ENCODE data around the gene ERICH6B.

ERICH6B gene

GRCh38 chr13:45508776-45509175, 106.8 kb downstream of the ERICH6B start:
- peak overlapping the region; percentile 72 for H3K27ac Mint-ChIP-seq
- no peaks in the 10 kb centered on the region for H3K4me1 Mint-ChIP-seq
- DNase-seq (ENCODE audit: low spot score in 2 of 2) (no peak), ATAC-seq (no peak)
- H3K9me3 Mint-ChIP-seq, result no peaks in the 10 kb centered on the region
- H3K36me3 Mint-ChIP-seq, result peaks cover 98% of the 10 kb centered on the region
- H3K4me3 Mint-ChIP-seq, result no peak overlapping the region

DNA sequence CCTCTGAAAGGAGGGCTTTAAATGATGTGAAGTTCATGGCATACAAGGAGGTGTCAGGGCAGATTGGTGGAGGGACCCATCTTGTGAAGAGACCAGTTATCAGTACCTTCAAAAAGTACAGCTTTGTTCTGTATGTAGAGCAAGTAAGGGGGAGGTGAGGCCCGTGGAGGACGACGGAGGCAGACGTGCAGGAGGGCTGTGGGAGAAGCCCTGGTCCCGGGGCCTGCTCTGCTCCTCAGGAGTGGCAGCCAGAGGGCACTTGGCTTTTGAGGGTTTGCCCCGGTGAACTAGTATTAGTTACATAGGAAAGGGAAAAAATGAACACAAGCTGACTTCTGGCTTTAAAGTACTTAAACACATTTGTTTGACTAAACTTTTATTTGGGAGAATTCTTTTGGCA, 108.7 kb downstream of the ERICH6B start:
- Mint-ChIP-seq H3K36me3 (peaks cover 96% of the 10 kb centered on the region), H3K27ac (peak overlapping the region; percentile 66)
- no peak for ATAC-seq

DNA sequence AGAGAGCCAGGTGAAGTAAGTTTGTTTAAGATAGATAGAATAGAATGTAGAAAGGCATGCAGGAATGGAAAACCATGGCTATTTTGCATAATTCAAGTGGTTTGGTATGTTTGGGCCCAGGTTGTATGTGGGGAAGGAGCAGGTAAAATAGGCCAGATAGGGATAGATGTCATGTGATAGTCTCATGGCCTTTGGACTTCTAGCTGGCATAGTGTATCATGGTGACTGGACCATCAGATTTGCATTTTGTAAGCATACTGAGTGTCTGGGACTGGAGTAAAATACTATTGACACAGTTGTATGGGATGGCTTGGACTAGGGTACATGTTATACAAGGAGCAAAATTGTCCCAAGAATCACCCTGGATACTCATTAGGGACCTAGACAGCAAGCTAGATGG, 111.9 kb downstream of the ERICH6B start:
- DNase-seq (ENCODE audit: low spot score in 2 of 2) (no peak), ATAC-seq (no peak)
- peak overlapping the region; percentile 55 for H3K27ac Mint-ChIP-seq

More for the DNA sequence above, 108.7 kb downstream of the ERICH6B start:
- Mint-ChIP-seq H3K4me3 (no peak overlapping the region), H3K4me1 (no peaks in the 10 kb centered on the region), H3K9me3 (no peaks in the 10 kb centered on the region)
- DNase-seq (ENCODE audit: low spot score in 2 of 2), result no peak

DNA sequence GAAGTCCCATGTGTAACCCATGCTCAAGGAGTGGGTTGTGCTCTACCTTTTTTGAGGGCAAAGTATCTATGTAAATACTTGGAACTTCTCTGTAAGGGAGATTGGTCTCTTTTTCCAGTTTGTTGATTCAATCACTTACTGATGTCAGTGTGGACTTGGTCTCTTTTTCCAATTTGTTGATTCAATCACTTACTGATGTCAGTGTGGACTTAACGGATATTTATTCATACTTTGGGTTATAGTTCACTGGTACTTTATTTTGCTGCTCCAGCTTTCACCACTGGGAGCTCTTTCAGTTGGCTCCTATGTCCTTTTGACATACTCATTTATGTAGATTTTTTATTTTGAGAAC, 114.4 kb downstream of the ERICH6B start:
- H3K4me1 Mint-ChIP-seq, result peaks cover 12% of the 10 kb centered on the region
- ATAC-seq (no peak), DNase-seq (ENCODE audit: low spot score in 2 of 2) (no peak)
- peak overlapping the region; percentile 69 for H3K27ac Mint-ChIP-seq
- no peaks in the 10 kb centered on the region for H3K9me3 Mint-ChIP-seq
- peaks cover 90% of the 10 kb centered on the region for H3K36me3 Mint-ChIP-seq
- no peak overlapping the region for H3K4me3 Mint-ChIP-seq

More for the DNA sequence above, 111.9 kb downstream of the ERICH6B start:
- Mint-ChIP-seq H3K4me3 (no peak overlapping the region), H3K9me3 (no peaks in the 10 kb centered on the region), H3K4me1 (peaks cover 12% of the 10 kb centered on the region), H3K36me3 (peaks cover 90% of the 10 kb centered on the region)

- ATAC-seq, result no peak
- no peak for DNase-seq (ENCODE audit: low spot score in 2 of 2)
- H3K36me3 Mint-ChIP-seq, result peaks cover 90% of the 10 kb centered on the region
- H3K4me1 Mint-ChIP-seq, result peaks cover 12% of the 10 kb centered on the region
- H3K4me3 Mint-ChIP-seq, result no peak overlapping the region
- peak overlapping the region; percentile 69 for H3K27ac Mint-ChIP-seq
- no peaks in the 10 kb centered on the region for H3K9me3 Mint-ChIP-seq
Observed at GRCh38 chr13:45500492-45501174, 114.9 kb downstream of the ERICH6B start.

DNA sequence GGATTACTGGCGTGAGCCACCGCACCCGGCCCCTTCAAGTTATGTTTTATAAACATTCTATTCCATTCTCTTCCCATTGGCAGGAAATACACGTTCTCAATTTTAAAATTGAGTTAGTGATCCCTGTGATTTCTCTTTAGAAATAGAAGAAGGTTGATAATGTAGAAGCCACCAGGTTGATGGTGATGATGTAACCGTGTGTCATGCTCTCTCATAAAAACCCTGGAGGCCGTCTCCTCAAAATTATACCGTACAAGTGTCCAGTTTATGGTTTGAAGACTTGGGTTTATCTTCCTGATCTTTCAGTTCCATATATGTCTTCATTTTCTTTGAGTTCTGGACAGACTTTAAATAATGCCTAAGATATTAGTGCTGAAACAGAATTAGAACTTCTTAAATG, 118.6 kb downstream of the ERICH6B start:
- Mint-ChIP-seq H3K9me3 (no peaks in the 10 kb centered on the region), H3K27ac (no peak overlapping the region), H3K4me3 (no peak overlapping the region), H3K4me1 (peaks cover 12% of the 10 kb centered on the region), H3K36me3 (peaks cover 92% of the 10 kb centered on the region)
- DNase-seq (ENCODE audit: low spot score in 2 of 2) (no peak), ATAC-seq (no peak)

DNA sequence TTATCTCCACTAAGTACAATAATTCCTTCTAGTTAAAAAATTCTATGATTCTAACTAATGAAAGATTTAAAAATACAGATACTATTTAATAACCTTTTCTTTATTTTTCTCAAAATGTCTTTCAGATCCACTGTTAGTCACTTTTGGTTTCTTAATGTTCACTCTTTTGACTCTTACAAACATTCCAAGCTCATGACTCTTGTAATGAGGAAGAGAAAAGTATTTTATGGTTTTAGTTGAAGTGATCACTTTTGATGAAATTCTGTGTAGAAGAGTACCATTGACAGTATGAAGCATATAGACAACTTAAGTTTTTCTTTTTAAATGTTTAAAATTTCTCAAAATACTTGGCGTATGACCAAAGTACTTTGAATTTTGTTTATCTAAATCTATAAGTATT, 123.0 kb downstream of the ERICH6B start:
- peaks cover 99% of the 10 kb centered on the region for H3K36me3 Mint-ChIP-seq
- H3K9me3 Mint-ChIP-seq, result no peaks in the 10 kb centered on the region
- H3K27ac Mint-ChIP-seq, result no peak overlapping the region
- DNase-seq (ENCODE audit: low spot score in 2 of 2) (no peak), ATAC-seq (no peak)
- no peak overlapping the region for H3K4me3 Mint-ChIP-seq
- H3K4me1 Mint-ChIP-seq, result no peaks in the 10 kb centered on the region

Data from stimulated activated effector memory CD8-positive, alpha-beta T cell treated with anti-CD3 and anti-CD28 coated beads, Interleukin-12 subunit alpha, Interleukin-12 subunit beta, amount 100 ng/mL, for 72 hours (primary cell).